ENCODE data around the gene RPN2.

RPN2 gene

GRCh38 chr20:37238426-37238825, 59.3 kb downstream of the RPN2 start:
- Histone ChIP-seq H3K9me3 (ENCODE audit: severe bottlenecking) (no peaks in the 10 kb centered on the region), H3K36me3 (peaks cover 92% of the 10 kb centered on the region), H3K4me3 (ENCODE audit: low read depth, low read length) (no peak overlapping the region), H3K27ac (peak overlapping the region; percentile 40), H3K27me3 (ENCODE audit: insufficient read depth, low read depth, severe bottlenecking) (no peaks in the 10 kb centered on the region)
- no peak for DNase-seq
- TF ChIP-seq CTCF (IDR thresholded peaks at IDR 0.05; ENCODE audit: low read depth, low read length): no peak

- no peak for TF ChIP-seq CTCF (IDR thresholded peaks at IDR 0.05; ENCODE audit: low read depth, low read length)
- H3K9me3 ChIP-seq (ENCODE audit: severe bottlenecking): no peaks in the 10 kb centered on the region
- H3K27ac ChIP-seq: peak overlapping the region; percentile 40
Measured at GRCh38 chr20:37238935-37239451, 59.9 kb downstream of the RPN2 start.

GRCh38 chr20:37240337-37241067, 61.4 kb downstream of the RPN2 start:
- Histone ChIP-seq H3K27ac (no peak overlapping the region), H3K27me3 (ENCODE audit: insufficient read depth, low read depth, severe bottlenecking) (no peaks in the 10 kb centered on the region), H3K4me3 (ENCODE audit: low read depth, low read length) (no peak overlapping the region), H3K9me3 (ENCODE audit: severe bottlenecking) (no peaks in the 10 kb centered on the region), H3K36me3 (peaks cover 91% of the 10 kb centered on the region)
- DNase-seq: no peak
- no peak for TF ChIP-seq CTCF (IDR thresholded peaks at IDR 0.05; ENCODE audit: low read depth, low read length)

More at GRCh38 chr20:37238935-37239451, 59.9 kb downstream of the RPN2 start:
- H3K4me3 ChIP-seq (ENCODE audit: low read depth, low read length): no peak overlapping the region
- DNase-seq: peak; percentile 32
- peaks cover 94% of the 10 kb centered on the region for H3K36me3 ChIP-seq
- no peaks in the 10 kb centered on the region for H3K27me3 ChIP-seq (ENCODE audit: insufficient read depth, low read depth, severe bottlenecking)

- no peak overlapping the region for H3K4me3 ChIP-seq (ENCODE audit: low read depth, low read length)
- TF ChIP-seq CTCF (IDR thresholded peaks at IDR 0.05; ENCODE audit: low read depth, low read length): no peak
- H3K27me3 ChIP-seq (ENCODE audit: insufficient read depth, low read depth, severe bottlenecking): no peaks in the 10 kb centered on the region
- peaks cover 71% of the 10 kb centered on the region for H3K36me3 ChIP-seq
- no peak overlapping the region for H3K27ac ChIP-seq
- H3K9me3 ChIP-seq (ENCODE audit: severe bottlenecking): no peaks in the 10 kb centered on the region
- DNase-seq: no peak
Measured at GRCh38 chr20:37242503-37242902, 63.4 kb downstream of the RPN2 start.

- Histone ChIP-seq H3K36me3 (peaks cover 63% of the 10 kb centered on the region), H3K9me3 (ENCODE audit: severe bottlenecking) (no peaks in the 10 kb centered on the region), H3K27ac (no peak overlapping the region), H3K27me3 (ENCODE audit: insufficient read depth, low read depth, severe bottlenecking) (no peaks in the 10 kb centered on the region), H3K4me3 (ENCODE audit: low read depth, low read length) (no peak overlapping the region)
- peak; percentile 60 for TF ChIP-seq CTCF (IDR thresholded peaks at IDR 0.05; ENCODE audit: low read depth, low read length)
- peak; percentile 40 for DNase-seq
Measured at GRCh38 chr20:37243076-37243936, 64.2 kb downstream of the RPN2 start.

Measured in WERI-Rb-1 (cell line).